Measurements from ENCODE around the gene BMERB1.
"Not testable (repeated sequence)": the region's sequence is repeated elsewhere in the genome, so short reads cannot be mapped to it uniquely, and the experiment has no call there.

Gene BMERB1

DNA sequence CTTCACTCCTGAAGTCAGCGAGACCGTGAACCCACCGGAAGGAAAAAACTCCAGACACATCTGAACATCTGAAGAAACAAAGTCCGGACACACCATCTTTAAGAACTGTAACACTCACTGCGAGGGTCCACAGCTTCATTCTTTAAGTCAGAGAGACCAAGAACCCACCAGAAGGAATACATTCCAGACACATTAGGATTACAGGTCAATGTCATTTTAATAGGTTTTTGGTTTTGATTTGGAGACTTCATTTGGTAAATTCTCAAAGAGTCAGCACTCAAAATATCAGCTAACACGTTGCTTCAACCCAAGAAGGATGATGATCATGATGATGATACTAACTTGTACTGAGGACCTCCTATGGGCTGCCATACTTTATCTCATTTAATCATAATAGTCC, 7.6 kb upstream of the BMERB1 start:
- no peak for DNase-seq

DNA sequence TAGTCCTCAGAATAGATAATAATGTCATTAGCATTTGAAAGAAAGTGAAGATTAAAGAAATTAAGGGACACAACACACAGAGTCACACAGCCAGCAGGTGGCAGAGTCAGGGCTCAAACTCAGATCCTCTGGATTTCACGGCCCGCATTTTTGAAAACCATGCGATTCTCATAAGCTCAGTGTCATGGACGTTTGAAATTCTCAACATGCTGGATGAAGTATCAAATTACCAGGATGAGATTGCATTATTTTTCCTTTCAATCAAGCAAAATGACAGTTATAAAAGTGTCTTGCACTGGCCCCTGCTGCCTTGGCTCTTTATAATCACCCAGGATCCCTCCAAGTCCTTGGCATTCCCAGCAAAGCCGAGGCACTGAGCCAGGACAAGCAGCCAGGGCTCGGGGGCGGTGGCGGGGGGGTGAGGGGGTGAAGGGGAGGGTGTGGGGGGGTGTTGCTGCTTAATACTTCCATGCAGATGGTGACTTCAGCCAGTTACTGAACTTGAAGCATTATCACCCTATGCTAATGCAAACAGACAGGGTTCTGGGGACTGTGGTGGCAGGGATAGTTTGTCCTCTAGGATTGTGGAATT, 6.6 kb upstream of the BMERB1 start:
- peak; percentile 70 for DNase-seq

DNA sequence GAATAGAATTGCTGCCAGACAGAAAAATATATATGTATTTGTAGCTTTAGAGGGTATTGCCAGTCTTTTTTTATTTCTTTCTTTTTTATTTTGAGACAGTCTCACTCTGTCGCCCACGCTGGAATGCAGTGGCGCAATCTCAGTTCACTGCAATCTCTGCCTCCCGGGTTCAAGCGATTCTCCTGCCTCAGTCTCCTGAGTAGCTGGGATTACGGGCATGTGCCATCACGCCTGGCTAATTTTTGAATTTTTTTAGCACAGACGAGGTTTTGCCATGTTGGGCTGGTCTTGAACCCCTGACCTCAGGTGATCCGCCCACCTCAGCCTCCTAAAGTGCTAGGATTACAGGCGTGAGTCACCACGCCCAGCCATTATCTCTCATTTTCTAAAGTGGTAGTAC, 3.5 kb upstream of the BMERB1 start:
- not testable (repeated sequence) for DNase-seq

DNA sequence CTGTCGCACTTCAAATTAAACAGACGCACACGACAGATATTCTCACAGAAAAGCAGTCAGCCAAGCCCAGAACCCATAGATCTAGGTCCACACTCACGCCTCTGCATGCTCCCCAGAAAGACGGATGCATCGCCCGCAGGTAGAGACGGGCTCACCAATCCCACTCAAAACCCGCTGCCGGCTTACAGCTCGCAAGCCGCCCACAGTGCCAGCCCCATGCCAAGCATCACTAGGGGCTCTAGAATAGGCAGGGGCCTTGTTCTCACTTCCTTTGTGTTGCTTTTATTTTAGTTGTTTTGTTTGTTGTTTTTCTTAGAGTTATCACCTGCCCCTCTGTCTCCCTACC, 336 bp upstream of the BMERB1 start:
- DNase-seq, result no peak

DNA sequence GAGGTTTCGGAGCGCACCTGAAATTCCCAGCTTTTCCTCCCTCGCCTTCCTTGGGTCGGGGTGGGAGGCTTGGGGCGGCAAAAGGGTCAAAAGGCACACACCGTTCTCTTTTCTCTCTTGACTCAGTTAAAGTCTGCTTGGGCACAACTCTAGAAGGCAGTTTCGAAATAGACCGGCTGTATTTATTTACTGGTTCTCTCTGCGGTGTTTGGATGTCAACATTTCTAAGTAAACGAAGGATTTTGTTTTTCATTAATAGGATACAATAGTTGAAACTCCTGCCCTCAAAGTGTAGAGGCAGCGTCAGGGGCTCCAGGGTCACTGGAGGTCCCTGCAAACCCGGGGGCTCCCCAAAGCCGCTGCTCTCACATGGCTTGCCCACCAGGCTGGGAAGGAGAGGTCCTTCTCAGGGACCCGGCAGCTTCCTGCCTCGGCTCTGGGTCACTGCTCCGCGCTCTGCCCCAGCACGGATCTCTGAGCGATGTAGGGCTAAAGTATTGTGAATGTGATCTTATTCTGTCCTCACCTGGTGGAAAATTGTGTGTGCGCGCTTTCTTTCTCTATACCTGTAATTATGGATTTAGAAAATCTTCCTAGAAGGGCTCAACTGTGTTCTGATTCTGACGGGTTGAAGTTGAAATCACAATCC, 952 bp downstream of the BMERB1 start:
- no peak for DNase-seq

DNA sequence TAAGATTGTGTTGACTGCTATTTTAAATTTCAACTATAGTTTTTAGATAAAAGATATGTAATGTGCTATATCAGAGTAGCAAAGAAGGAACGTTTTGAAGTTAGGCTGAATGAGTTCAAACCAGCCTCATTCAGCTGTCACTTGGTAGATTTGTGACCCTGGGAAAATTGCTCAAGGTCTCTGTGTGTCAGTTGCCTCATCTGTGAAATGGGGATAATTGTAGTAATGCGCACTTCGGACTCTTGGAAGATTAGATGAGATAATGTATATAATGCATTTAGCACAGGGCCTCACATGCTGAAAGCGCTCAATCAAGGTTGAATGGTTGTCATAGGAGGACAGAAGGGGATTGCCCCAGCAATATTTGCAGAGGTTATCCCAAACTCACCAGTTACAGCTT, 4.7 kb downstream of the BMERB1 start:
- no peak for DNase-seq

DNA sequence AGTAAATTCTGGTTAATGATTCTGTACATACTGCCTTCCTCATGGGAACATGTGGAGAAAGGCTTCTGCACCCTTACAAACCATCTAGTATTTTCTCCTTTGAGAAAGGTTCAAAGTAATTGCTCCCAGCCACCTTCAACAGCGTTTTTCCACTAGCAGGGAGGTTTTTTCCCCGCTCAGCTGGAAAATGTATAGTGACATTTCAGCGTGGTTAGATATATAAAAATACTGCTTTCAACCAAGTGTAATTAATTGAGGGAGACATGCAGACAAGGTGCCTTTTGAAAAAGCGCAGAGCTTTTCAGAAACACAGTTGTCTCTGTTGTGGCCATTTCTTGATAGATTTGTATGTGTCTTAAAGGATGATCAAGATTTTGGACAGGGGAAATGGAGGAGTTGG, 5.1 kb downstream of the BMERB1 start:
- DNase-seq, result no peak

DNA sequence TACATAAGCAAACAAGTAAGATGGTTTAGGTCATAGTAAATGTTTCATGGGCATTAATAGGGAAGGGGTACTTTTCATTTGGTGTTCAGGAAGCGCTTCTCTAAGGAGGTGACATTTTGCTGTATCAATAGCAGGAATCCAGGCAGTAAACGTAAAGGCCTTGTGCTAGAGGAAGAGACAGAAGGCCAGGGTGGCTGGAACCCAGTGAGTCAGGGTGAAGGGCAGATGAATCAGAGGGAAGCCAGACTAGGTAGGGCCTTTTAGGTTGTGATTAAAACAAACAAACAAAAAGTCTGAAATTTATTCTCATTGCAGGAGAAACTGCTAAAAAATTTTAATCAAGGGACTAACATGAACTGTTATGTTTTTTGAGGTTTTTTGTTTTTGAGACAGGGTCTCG, 6.5 kb downstream of the BMERB1 start:
- no peak for DNase-seq

DNA sequence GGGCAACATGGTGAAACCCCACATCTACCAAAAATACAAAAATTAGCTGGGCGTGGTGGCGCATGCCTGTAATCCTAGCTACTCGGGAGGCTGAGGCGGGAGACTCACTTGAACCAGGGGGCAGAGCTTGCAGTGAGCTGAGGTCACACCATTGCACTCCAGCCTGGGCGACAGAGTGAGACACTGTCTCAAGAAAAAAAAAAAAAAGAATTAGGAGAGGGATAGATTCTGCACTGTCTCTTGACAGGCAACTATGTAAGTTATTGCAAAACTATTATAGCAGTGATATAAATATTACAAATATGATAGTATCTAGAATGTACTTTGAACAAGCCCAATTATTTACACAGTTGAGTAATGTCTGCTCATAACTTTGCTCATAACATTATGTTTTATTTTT, 7.8 kb downstream of the BMERB1 start:
- DNase-seq, result not testable (repeated sequence)

DNA sequence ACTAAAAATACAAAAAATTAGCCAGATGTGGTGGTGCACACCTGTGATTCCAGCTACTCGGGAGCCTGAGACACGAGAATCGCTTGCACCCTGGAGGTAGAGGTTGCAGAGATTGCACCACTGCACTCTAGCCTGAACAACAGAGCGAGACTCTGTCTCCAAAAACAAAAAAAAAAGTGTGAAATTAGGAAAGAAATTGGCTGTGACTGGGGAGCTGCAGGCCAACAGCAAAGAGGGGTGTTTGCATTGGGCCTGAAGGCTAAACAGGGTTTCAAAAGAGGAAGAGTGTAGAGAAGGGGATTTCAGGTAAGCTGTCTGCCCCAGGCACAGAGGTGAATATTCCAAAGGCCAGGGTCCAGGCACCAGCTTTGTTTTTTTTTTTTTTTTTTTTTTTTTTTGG, 9.4 kb downstream of the BMERB1 start:
- DNase-seq, result no peak

DNA sequence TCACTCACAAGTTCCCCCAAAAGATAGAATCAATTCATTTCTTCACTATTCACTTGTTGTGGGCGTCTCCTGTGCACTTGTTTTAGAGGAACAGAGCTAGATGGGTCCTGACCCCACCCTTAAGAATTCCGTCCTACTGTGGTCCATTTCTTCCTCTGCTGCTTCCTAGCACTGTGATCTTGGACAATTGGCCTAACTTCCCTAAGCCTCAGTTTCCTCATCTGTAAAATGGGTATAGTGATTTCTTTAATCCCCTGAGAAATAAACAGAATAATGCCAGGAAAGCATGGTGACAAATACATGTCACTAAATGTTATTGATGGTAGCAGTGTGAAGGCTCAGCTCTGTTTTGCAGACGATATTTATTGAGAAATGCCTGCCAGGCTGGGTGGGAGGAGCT, 9.9 kb downstream of the BMERB1 start:
- DNase-seq, result no peak

DNA sequence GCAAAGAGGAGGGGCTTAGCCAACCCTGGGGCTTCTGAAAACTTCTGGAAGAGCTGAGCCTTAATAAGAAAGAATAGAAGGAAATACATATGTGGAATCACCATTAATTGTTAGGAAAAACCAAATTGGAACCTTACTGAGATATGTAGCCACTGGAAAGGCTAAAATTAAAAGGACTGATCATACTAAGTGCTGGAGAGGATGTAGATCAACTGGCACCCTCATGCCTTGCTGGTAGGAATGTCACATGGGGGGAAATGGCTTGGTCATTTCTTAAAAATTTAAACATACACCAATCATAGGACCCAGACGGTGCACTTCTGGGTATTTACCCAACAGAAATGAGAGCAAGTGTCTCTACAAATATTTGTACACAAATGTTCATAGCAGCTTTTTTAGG, 11.1 kb downstream of the BMERB1 start:
- DNase-seq, result no peak

DNA sequence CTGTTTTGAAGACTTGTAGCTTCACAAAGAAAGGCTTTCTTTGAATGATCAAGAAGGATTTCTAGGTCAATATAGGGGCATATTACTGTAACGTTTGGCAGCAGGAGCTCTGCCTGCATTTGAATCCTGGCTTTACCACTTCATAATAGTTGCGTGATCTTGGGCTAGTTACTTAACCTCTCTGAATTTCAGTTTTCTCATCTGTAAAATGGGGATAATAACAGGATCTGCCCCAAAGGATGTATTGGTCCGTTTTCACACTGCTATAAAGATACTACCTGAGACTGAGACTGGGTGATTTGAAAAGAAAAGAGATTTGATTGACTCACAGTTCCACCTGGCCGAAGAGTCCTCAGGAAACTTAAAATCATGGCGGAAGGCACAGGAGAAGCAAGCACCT, 12.5 kb downstream of the BMERB1 start:
- no peak for DNase-seq

DNA sequence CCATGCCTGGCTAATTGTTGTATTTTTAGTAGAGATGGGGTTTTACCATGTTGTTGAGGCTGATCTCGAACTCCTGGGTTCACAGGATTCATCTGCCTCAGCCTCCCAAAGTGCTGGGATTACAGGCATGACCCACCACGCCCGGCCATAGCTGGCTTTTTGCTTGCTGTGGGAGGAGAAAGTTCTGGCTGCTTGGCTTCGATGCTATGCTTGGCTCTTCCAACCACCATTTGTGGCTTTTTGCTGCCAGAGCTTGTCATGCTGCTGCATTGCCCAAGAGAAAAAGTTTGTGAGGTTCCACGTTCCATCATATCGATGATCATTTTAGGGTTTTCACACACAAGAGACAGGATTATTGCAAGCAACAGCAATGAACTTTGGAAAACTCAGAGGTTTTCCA, 16.2 kb downstream of the BMERB1 start:
- DNase-seq, result no peak

DNA sequence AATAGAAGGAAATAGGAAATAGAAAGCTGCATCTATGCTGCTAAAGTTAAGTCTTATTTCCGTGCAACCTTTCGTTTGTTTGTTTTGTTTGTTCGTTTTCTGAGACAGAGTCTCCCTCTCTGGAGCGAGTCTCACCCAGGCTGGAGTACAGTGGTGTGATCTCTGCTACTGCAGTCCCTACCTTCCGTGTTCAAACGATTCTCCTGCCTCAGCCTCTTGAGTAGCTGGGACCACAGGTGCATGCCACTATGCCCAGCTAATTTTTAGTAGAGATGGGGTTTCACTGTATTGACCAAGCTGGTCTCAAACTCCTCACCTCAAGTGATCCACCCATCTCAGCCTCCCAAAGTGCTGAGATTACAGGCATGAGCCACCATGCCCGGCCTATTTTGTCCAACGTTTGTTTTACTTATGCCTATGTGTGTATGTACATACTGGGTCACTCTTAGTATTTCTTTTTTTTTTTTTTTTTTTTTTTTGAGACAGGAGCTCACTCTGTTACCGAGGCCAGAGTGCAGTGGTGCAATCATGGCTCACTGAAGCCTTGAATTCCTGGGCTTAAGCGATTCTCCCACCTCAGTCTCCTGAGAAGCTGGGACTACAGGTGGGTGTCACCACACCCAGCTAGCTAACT, 16.8 kb downstream of the BMERB1 start:
- no peak for DNase-seq

DNA sequence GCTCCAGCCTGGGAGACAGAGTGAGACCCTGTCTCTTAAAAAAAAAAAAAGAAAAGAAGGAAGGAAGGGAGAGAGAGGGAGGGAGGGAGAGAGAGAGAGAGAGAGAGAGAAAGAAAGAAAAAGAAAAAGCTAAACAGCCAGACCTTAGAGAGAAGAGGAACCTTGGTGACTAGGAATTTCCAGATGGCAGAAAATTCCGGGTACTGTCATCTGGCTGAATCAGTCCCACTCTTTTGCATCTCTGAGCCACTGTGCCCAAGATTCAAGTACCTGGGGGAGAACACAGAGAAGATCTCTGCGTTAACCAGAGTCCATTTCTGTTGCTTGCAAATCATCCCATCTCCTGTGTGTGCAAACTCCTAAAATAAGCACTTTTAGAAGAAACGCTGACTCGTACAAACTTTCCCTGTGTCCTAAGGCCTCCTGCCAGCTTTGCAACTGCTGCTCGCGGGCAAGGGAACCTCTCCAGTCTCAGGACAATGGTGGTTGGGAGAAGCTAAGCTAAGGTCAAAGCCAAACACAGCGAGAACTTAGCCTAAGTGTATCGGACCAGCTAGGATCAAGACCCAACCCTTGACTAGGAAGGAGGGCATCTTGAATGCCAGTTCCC, 18.0 kb downstream of the BMERB1 start:
- no peak for DNase-seq

DNA sequence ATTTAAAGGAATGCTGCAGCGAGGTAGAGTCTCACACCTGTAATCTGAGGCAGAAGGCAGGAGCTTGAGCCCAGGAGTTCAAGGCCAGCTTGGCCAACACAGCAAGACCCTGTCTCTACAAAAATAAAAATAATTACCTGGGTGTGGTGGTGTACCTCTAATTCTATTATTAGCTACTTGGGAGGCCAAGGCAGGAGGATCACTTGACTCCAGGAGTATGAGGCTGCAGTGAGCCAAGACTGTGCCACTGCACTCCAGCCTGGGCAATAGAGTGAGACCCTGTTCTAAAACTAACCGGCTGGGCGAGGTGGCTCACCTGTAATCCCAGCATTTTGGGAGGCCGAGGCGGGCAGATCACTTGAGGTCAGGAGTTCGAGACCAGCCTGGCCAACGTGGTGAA, 18.9 kb downstream of the BMERB1 start:
- DNase-seq, result not testable (repeated sequence)

DNA sequence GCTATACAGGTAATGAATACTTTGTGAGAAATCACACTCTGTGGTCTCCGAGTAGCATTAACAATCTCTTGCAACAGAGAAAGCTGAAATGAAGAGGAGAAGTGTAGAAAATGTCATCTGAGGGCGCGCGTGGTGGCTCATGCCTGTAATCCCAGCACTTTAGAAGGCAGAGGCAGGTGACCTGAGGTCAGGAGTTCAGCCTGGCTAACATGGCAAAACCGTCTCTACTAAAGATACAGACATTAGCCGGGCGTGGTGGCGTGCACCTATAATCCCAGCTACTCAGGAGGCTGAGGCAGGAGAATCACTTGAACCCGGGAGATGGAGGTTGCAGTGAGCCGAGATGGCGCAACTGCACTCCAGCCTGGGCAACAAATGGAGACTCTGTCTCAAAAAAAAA, 20.5 kb downstream of the BMERB1 start:
- DNase-seq, result not testable (repeated sequence)

DNA sequence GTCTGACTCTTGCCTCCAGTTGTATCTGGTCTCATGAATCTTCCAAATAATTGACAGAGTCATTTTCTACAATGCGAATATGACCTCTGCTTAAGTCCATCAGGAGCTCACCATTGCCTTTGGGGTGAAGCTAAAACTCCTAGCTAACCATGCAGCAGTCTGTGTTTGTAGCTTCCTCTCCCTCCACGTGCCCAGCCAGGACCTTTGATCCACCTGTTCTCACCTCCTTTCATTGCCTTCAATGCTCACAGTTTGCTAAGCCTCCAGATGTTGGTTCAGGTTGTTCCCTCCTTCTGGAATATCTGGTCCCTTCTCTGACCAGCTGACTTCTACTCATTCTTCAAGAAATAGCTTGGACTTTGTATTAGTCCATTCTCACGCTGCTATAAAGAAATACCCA, 23.0 kb downstream of the BMERB1 start:
- DNase-seq, result no peak

DNA sequence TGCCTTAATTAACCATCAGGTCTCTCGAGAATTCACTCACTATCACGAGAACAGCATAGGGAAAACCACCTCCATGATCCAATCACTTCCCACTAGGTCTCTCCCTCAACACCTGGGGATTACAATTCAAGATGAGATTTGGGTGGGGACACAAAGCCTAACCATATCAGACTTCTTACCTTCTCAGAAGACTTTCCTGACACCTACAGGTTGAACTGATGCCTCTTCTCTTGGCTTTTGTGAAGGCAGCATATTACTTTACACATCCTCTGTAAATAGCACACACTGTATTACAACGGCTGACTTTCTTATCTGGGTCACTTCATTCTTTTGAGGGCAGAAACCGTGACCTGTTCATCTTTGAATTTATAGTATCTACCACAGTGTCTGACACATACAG, 23.6 kb downstream of the BMERB1 start:
- DNase-seq, result no peak

DNA sequence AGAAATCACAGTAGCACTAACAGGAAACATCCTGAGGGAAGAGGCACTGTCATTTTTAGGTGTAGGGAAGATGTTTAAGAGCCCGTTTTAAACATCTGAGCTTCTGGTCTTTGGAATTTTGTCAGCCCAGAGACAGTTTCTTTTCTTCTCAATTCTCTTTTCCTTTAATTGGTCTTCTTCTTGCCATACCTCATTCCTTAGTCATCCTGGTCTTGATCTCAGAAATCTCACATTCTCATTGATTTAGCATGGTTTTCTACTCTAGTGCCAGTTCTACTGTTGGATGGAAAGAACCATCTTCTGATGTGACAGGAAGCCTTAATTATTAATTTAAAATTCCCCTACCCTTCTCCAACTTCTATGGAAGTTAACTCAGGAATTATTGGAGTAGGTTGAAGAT, 25.4 kb downstream of the BMERB1 start:
- DNase-seq, result no peak

DNA sequence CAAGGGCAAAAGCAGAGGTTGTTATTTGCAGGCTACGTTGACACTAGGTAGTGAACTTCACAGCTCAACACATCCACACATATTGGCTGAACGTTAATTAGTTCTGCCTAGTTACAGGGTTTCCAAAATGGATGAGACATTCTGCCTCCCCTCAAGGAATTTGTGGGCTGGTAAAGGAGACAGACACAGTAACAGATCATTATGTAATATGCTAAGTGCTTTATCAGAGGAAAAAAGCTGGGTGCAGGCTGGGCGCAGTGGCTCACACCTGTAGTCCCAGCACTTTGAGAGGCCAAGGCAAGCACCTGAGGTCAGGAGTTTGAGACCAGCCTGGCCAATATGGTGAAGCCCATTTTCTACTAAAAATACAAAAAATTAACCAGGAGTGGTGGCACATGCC, 26.2 kb downstream of the BMERB1 start:
- DNase-seq, result no peak

DNA sequence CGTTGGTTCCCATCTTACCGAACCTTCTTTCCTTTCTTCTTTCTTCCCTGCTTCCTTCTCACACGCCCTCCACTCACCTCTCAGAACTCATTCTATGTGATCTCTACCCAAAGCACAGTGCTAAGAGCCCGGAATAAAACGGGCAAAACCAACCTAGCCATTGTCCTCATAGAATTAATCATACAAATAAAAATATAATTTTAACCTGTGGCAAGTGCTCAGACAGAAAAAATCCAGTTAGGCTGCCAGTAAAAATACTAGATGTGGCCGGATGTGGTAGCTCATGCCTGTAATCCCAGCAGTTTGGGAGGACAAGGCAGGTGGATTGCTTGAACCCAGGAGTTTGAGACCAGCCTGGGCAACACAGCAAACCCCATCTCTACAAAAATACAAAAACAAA, 27.0 kb downstream of the BMERB1 start:
- no peak for DNase-seq

DNA sequence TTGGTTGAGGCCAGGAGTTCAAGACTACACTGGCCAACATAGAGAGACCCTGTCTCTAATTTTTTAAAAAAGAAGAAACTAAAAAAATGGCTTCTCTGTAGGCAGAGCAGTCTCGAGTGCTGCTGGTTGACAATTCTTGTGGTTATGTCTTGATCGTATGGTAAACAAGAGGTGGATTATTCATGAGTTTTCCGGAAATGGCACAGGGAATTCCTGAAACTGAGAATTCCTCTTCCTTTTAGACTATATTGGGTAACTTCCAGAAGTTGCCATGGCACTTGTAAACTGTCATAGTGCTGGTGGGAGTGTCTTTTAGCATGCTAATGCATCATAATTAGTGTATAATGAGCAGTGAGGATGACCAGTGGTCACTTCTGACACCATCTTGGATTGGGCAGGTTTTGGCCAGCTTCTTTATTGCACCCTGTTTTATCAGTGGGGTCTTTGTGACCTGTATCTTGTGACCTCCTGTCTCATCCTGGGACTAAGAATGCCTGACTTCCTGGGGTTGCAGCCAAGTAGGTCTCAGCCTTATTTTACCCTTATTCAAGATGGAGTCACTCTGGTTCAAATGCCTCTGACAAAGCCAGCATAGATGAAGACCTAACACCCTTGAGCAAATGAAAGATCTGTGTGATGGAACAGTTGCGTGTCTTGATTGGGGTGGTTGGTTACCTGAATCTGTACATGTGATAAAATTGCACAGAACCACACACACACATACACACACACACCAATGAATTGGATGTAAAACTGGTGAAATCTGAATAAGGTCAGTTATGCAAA, 30.2 kb downstream of the BMERB1 start:
- DNase-seq, result no peak

Measured in stimulated activated CD8-positive, alpha-beta memory T cell treated with anti-CD3 and anti-CD28 coated beads, Interleukin-4, amount 100 ng/mL, for 48 hours (primary cell).